Right hindlimb (tissue), 1 donor: ENCODE measurements around the gene PGM2.
"Not testable (repeated sequence)": the region's sequence is repeated elsewhere in the genome, so short reads cannot be mapped to it uniquely, and the experiment has no call there.

Source experiments
- DNase-seq: peaks from one replicate; pipeline ENCODE4 v3.0.0-alpha.2; 2018

Gene PGM2

DNA sequence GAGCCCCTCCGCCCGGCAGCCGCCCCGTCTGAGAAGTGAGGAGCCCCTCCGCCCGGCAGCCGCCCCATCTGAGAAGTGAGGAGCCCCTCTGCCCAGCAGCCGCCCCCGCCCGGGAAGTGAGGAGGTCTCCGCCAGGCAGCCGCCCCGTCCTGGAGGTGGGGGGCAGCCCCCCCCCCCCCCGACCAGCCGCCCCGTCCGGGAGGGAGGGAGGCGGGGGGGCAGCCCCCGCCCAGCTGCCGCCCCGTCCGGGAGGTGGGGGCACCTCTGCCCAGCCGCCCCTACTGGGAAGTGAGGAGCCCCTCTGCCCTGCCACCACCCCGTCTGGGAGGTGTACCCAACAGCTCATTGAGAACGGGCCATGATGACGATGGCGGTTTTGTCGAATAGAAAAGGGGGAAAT lies 6.0 kb upstream of the PGM2 start:
- not testable (repeated sequence) for DNase-seq

DNA sequence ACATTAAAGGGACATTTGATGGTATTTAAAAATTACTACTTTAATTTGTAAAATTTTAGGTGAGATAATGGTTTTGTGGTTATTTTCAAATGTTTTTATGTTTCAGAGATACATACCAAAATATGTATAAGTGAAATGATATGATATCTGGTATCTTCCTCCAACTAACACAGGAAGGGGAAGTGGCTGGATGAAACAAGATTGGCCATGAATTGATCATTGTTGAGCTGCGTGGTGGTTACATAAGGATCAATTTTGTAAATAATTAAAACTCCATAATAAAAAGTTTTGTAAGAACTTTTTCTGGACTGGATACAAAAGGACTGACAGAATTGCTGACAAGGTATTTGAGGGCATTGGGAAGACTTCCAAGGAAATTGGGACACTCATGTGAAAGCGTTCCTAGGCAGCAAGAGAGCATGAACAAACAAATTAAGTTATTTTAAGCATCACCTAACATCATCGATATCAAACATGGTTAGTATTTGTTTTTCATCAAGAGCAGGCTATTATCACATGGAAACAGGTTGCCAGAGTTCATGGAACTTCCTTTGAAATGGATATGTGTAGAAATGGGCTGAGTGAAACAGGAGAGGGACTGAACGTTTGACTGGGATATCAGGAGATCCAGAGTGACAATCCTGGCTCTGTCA lies 4.4 kb upstream of the PGM2 start:
- DNase-seq: no peak

DNA sequence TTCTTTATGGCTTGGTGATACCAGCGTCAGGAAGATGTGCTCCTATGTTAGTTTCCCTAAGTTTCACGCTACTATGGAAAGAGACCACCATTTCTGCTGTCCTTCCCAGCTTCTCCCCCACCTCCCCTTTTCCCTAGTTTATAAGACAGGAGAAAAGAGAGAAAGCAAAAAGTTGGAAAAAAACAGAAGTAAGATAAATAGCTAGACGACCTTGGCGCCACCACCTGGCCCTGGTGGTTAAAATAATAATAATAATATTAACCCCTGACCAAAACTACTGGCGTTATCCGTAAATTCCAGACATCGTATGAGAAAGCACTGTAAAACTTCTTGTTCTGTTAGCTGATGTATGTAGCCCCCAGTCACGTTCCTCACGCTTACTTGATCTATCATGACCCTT lies 985 bp upstream of the PGM2 start:
- DNase-seq: not testable (repeated sequence)

DNA sequence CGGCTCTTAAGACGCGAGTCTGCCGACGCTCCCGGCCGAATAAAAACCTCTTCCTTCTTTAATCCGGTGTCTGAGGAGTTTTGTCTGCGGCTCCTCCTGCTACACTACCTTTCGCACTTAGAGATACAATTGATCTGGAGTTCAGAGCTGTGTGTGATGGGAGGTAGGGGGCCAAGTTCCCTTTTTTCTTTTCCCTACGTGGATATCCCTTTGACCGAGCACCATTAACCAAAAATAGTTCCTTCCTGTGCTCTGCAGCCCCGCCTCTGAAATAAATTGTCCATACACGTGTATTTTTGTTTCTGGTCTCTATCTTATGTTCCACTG lies 555 bp upstream of the PGM2 start:
- no peak for DNase-seq

DNA sequence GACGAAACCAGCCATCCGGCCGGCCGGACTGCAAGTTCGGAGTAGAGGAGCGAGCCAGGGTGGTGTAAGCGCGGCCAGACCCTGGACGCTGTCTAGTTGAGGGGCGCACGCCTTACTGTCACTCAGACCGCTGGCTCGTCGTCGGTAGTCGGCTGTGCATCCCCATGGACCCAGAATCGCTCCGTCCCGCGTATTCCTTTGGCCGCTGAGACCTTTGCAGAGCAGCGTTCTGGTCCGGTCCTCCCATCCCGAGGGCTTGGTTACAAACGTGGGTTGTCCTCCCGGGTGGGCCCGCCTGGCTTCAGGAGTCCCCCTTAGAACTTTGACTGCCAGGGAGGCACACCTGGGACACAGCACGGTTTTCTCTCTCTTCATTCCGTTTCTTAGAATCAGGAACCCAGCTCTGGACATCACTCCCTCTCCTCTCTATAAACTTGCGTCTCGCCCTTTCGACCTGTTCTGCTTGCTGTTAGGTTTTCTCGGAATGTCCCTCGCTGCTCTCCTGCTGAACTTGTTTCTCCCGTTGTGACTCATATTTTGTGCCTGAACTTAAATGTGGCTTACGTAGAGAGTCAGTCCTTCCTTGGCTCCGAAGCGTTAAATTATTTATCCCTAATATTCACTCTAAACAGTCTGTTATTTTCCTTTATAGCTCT lies 672 bp downstream of the PGM2 start:
- no peak for DNase-seq

DNA sequence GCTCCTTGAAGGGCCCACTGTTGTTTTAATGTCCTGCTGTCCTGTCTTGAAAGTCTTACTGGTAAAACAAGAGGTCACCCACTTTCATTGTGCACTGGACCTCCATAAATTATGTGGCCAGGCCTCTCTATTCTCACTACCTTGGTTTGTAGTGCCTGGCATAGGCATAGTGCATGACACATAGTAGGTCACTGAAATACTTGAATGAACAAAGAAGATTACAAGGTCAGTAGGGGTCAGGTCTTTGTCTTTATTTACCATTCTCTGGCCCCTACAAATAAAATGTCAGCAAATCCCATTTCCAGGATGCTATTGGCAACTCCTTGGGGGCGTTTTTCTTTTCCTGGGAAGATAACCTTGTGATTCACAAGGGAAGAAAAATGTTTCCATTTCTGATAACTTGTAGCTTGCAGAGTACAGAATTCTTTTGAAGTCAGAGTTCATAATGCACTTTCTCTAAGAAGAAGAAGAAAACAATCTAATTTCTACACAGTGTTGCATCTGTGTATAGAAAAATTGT lies 1.4 kb downstream of the PGM2 start:
- DNase-seq: no peak

DNA sequence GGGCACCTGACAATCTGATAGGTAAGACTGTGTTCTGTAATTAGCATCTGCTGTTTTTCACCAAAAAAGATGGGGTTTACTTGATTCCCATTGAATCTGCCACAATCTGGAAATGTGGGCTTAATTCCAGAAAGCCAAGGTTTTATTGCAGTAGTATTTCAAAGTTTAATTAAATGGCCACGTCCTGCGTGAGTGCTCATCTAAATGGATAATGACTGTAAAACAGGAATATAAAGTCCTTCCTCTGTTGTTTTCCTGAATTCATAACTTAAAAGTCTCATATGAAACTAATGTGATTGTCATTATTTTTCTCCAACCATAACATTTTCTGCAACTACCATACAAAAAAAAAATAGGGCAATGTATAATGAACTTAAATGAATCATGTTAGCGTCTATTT lies 2.4 kb downstream of the PGM2 start:
- no peak for DNase-seq

DNA sequence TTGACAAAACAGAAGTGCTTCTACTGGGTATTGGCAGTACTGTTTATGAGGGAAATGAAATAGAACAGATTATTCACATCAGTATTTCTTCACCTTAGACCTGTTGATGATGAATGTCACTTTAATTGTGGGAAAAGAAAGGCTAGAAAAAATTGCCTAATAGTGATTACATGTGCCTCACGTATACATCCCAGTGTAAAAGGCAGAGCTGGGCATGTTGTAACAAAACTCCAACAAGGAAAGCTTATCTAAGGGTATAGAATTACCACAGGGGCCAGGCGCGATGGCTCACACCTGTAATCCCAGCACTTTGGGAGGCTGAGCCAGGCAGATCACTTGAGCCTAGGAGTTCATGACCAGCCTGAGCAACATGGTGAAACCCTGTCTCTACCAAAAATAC lies 4.2 kb downstream of the PGM2 start:
- DNase-seq: no peak

DNA sequence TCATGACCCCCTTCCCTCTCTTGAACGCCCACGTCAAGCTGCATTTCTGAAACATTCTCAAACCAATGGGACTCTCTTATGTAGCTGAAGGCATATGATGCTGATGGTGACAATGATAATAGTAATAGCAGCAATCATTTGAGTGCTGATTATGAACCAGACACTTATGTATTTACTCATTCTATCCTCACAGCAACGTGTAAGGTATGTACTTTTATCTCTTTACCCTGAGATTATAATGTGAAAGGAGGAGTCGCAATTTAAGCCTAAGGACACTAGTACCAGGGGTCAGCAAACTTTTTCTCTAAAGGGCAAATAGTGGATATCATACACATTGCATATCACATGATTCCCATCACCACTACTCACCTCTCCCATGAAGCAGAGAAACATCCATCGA lies 8.5 kb downstream of the PGM2 start:
- DNase-seq: no peak

DNA sequence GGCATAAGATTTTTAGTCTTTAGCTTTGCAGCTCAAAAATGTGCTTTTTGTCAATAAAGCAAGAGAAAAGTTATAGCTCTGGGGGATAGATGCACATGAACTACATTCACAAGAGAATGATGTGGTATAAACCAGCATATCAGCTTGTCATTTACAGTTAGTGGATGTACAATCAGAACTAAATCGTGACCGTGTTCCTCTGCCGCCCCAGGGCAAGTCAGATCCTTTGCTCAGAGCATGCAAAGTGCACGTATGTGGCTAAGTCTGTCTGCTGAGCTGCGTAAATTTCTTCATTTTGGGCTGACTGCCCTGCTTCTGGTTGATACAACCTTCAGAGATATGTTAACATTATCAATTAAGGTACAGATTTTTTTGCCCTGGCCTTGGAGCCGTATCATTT lies 9.3 kb downstream of the PGM2 start:
- no peak for DNase-seq

DNA sequence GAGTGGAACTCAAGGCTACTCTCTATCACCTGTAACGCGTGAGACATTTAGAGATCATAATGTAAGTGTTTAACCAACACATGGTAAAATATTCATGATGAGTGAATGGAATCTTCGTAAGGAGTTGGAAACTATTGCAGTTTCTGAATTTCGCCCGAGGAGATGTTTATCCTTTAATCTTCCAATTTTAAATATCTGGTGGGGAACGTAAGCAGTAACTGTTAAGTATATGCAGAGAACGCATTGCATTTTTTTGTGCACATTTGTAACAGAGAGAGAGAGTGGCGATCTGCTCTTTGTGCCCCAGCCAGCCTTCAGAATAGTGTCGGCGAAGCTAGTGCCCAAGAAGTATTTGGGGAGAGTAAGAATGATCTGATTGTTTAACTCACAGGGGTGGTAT lies 9.8 kb downstream of the PGM2 start:
- DNase-seq: no peak

DNA sequence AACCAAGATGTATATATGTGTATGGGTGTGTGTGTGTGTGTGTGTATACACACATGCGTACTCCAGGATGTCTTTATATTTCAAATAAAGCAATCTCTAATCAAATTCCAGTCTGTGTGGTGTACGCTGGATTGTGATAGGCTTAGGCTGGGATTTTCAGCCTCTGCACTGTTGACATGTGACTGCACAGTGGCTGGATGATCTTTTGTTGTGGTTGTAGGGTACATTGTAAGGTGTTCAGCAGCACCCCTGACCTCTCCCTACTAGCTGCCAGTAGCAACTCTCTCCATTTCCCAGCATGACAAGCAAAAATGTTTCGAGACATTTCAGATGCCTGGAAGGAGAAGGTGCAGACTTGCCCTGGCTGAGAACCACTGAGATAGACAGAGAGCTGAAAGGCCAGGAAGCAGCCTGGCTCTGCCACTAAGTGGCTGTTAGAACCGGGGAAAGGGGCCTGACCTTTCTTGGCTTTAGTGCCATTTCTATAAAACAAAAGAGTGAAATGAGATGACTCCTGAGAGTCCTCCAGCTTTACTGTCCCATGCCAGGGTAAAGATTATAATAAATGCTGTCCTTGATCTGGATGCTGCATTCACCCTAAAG lies 10.5 kb downstream of the PGM2 start:
- no peak for DNase-seq

DNA sequence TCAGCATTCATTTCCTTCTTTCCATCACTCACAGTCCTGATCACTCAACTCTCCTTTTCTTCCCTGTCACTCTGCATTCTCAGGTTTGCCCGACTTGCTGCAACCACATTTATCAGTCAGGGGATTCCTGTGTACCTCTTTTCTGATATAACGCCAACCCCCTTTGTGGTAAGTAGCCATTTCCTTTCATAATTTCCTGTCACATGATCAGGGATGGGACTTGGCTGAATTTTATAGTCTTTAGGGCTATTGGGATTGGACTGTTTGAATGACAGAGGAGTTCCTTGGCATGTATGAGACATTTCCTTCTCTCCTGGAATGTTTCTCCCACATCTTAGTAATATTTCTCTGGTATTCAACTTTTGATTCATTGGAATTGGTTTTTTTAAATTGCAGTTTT lies 11.0 kb downstream of the PGM2 start:
- DNase-seq: no peak

DNA sequence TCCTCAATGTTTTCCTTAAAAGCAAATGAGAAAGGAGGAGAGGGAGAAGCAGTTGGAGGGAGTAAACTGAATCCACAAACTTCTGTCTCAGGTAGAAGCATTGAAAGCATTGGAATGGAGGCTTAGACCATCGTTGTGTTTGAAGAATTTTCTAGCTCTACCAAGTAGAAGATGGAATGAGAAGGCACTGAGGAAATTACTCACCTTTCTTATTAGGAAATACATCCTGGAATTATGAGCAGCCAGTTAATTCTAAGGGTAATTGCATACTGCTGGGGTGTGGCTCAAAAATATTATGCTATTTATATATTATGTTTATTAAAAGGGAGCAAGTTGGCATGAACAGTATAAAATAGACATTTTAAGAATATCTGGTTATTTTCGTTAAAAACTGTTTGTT lies 12.9 kb downstream of the PGM2 start:
- DNase-seq: no peak

DNA sequence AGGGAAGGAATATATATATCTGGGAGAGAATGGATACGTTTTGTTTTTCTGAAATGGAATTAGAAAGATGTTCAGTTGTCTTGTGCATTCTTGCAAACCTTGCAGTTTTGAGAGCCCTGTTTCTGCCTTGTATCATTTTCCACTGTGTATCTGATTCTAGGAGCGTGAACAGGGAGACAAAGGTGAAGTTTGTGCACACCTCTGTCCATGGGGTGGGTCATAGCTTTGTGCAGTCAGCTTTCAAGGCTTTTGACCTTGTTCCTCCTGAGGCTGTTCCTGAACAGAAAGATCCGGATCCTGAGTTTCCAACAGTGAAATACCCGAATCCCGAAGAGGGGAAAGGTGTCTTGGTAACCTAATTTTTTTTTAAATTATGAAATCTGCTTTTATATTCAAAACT lies 17.7 kb downstream of the PGM2 start:
- DNase-seq: no peak

DNA sequence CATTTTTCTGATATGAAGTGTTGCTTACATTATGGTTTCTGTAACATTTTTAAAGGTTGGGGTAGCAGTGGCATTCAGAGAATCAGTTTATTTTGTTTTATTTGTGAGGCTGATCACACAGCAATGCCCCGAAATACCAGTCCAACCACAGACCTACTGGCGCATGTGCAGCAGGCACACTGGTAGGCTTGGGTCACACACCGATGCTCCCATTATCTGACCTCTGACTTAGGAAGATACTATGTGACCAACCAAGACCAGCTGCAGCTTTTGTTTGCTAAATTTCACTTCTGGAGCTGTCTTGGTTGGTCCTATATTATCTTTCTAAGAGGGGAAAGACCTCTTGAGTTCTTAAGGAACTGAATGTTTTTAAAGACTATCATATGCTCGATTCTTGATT lies 18.7 kb downstream of the PGM2 start:
- no peak for DNase-seq

DNA sequence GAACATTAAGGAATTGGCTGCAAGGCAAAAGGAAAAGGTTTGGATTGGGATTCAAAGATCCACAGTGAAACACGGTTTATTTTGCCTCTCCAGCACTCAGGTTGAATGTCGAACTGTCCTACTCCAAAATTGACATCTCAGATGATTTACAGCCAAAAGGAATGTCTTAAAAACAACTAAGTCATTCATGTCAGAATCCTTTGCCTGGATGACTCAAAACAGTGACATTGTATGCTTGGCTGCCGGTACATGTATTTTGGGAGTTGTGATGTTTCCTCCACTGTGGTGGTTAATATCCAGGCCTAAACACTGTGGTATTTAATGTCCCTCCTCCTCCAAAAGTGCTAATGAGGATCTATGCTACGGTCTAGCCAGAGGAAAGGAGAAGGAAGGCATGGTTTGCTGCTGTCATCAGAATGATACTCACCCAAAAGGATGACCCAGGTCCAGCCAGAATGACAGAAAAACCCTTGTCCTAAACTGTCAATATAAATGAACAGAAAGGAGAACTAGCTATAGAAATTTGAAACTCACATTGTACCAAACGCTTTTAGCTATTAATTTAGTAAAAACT lies 20.9 kb downstream of the PGM2 start:
- DNase-seq: no peak

DNA sequence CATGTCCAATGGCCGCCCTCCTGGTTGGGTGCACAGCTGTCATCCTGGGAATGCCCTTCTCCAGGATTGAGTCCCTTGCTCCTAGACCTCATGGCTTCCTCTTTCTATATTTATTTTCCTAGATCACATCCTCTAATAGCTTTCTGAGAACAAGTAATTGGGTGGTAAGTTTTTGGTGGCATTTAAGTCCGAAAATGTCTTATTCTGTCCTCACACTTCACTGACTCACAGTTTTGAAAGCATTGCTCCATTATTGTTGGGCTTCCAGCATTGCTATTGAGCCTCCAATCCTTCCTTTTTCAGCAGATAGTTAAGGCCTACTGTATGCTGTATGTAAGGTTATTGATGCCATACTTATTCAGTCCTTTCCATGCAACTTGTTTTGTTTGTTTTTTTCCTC lies 25.9 kb downstream of the PGM2 start:
- DNase-seq: no peak

DNA sequence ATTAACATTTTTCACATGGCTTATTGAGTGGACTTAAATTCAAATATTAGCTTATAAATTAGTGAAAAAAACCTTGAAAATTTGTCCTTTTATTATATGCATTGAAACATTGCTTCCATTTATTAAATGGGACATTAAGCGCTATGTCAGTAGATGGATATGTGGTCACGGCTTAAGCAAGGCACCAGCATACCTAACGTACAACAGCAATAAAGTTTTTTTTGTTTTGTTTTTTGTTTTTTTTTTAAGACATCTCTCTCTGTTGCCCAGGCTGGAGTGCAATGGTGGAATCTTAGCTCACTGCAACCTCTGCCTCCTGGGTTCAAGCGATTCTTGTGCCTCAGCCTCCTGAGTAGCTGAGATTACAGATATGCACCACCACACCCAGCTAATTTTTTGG lies 31.6 kb downstream of the PGM2 start:
- no peak for DNase-seq

DNA sequence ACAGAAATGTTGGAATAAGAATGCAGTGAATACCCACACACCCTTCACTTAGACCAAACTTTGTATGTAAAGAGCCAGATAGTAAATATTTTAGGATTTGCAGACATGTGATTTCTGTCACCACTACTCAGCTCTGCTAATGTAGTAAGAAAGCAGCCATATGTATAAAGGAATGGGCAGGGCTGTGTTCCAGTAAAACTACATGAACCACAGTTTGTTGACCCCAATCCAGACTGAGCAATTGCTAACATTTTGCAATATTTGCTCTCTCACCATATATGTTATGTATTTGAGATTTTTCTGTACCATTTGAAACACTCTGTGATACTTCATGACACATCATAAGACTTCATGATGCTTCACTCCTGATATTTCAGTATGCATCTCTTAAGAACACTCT lies 32.4 kb downstream of the PGM2 start:
- DNase-seq: no peak

DNA sequence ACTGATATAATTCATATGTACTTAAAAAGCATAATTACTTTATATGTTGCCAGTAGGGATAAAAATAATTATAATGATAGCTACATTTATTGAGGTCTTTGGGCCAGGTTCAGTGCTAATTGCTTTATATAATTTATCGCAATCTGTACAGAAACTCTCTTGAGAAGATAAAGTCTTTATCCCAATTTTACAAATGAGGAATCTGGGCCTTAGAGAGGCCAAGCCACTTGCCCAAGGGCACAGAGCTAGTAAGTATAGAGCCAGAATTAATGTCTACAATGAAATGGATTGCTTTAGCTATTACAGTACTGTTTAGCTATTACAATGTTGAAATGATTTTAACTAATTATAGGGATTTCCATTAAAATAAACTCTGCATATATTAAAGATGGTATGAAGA lies 33.8 kb downstream of the PGM2 start:
- no peak for DNase-seq

DNA sequence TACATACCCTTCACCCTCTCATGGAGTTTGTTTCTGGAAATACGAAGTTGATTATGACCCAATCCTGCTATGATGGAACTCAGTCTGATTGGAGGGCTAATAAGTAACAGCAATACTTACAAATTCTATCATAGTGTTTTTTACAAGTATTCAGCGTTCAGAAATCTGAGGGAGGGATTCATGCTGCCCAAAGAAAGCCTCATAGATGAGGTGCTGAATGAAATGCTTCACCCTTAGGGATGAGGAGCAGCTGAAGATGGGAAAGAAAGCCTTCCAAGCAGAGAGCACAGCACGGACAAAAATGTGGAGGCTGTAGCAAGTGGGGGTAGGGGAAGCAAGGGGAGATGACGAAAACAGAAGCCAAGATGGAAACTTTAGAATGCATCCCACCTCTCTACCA lies 36.5 kb downstream of the PGM2 start:
- no peak for DNase-seq

DNA sequence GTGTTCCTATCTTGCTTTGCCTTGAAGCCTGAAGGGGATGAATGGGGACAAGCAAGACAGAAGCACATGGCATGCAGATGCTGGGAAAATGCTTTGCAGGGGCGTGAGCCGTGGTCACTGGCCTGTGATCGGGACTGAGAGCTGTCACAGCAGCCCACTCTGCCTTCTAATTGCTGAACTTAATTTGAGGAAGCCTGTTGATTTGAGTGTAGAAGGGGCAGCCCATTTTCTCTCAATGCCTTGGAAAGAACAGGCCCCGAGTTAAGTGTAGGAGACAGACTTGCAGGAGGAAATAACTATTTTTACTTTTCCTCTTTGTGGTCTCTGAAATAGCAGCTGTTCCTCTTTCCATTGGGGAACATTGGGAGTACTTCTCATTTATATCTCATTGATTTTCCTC lies 38.3 kb downstream of the PGM2 start:
- DNase-seq: no peak

DNA sequence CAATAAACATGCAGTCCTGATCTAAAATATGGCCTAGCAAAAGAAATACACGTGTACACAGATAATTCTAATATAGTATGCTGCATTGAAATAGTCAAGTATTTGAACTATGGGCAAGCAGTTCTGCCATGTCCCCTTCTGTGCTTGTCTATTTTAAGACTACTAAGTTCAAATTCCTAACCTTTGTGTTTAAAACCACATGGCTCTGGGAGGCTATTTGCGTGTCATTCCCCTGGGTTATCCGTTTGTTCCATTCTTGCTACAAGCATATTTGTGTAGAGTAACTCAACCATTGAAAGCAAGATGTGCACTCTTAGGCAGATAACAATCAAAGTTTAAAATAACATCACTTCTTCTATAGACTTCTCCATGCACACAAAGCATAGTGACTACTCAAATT lies 39.0 kb downstream of the PGM2 start:
- no peak for DNase-seq
